Suppressor macrophage treated with lipopolysaccharide for 1 hour (primary cell): ENCODE results near the gene BCAS1.
A peak's percentile ranks its signal among the peaks of the same experiment; 100 is the strongest.

ENCODE experiments used
- DNase-seq, 3 donors: peaks; one replicate each; pipeline ENCODE4 v3.0.0-alpha.2; 2020 to 2022

Gene BCAS1

DNA sequence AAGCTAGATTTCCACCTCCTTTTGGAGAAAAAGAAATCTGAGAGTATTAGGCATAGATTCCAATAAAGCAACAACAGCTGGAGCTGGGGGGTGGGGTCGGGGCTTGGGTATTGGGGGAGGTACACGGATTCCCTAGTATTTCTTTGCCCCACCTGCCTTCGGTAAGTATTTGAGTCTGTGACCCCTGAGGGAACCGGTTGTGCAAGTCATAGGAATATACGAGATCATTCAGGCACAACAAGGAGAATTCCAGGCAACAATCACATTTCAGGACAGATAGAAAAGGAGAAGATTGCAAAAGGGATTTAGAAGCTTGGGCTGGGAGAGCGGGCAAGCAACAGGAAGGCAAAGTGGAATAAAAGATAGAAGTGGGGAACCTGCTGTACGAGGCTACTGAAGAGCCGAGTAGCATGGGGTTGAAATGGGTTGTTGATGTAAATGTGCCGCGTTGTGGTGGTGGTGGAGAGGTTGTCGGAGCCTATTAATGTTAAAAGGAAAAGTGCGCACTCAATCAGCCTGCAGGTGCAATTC, 148.9 kb downstream of the BCAS1 start:
- no peak for DNase-seq

DNA sequence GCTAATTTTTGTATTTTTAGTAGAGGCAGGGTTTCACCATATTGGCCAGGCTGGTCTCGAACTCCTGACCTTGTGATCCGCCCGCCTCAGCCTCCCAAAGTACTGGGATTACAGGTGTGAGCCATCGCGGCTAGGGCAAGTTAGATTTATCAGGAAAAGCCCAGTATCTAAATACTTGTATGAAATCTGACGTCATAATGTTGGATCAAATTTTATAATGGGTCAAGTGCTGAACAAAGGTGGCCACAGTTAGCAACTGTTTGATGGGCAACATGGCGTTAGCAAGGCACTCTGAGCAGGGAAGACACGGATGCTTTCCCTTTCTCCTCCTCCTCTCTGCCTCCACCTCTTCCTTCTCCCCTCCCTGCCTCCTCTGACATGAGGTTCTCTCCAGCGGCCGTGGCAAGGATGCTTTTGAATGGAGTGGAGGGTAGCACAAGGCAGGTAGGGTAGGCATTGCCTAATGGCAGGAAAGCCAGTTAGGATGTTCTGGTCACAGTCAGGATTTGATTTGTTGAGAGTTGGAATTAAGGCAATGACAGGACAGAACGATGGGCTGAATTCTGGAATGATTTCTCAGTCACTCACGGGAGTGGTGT, 149.6 kb downstream of the BCAS1 start:
- DNase-seq, result no peak

DNA sequence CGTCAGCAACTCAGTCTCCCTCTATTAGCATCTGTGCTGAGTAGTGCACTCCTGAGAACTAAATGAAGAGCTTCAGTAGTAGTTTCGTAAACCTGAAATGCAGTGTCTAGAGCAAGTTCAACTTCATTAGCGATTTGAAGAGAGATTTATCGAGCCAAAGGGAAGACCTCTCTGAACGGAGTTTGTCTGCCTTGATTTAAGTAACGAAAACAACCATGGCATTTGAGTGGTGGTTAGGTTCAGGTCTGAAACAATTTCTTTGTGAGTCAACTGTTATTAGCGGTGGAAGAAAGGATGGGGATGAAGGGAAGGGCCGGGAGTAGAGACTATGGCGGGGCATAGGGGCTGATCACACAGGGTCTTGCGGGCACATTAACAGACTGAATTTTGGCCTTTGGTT, 150.5 kb downstream of the BCAS1 start:
- DNase-seq, result no peak

DNA sequence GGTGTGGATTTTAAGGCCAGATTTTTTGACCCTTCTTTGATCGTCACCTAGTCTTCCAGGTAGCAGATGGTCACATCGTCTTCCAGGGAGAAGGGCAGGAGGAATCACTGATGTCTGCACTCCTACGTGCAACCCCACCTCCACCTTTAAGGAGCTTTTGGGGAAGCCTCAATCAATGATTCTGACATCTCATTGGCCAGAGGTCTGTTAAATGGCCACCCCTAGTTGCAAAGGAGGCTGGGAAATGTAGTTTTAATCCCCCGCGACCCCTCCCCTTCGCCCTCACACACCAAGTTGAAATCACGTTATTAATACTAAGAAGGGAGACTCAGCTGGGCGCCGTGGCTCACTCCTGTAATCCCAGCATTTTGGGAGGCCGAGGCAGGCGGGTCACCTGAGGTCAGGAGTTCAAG, 151.4 kb downstream of the BCAS1 start:
- DNase-seq, result no peak

DNA sequence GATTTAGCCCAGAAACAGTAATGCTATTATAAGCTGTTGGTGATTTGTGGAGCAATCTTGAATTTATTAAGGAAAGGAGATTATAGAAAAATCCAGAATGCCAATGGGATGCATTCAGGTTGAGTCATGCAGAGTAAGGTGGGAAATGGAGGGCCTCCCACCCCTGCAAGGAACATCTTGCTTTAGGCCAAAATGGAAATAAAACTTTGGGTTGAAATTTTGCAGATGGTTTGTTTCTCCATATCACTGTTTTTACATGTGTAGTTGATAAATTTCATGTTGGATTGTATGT, 152.4 kb downstream of the BCAS1 start:
- no peak for DNase-seq

DNA sequence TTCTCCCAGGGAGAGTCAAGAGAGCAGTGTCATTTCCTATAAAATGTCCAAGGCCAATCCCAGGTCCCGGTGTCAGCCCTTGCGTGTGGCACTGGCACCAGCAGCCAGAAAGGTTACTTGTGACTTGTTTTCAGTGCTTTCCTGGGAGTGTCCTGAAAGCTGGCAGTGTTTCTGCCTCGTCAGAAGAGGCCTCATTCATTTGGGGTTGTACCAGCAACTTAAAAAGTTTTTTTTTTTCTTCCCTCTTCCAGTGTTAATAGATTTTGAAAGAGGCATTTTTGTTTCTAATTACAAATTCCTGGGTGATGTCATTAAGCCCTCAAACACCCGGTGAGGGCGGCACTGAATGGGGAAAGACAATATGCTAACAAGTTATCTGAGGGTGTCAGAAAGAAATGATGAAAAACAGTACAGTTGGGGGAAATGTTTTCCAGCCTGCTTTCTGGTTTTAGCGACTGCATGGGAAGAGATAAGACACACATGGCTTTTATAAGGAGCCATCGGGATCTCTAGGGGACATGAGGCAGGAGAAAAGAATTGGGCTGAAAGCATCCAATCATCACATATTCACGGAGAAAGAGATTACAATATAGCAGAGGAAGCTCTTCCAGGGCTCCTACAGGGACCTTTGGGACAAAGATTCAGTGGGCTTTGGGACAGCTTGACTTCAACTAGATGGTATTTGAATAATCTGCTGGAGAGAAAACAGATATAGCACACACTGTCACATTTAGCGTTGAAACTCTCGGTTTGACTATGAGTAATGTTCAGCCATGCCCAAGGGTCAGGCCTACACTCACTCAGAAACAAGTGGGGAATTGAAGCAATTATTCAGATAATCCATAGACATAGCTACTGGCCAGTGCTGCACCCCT, 153.0 kb downstream of the BCAS1 start:
- DNase-seq, result peak; percentile 92 to 99 (median 97)

DNA sequence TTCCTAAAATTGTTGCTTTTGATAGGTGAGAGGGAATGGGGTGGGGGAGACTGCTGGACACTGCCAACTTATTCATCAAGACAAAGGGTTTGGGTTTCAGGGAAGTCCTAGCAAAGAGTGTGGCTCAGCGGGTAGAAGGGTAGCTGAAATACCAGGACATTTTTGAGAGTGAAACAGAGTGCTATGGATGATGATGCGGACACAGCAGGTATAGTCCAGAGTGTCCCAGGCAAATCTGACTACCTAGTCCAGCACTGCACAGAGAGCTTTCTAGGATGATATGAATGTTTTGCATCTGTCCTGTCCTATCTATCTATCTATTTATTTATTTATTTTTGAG, 154.3 kb downstream of the BCAS1 start:
- DNase-seq, result no peak

DNA sequence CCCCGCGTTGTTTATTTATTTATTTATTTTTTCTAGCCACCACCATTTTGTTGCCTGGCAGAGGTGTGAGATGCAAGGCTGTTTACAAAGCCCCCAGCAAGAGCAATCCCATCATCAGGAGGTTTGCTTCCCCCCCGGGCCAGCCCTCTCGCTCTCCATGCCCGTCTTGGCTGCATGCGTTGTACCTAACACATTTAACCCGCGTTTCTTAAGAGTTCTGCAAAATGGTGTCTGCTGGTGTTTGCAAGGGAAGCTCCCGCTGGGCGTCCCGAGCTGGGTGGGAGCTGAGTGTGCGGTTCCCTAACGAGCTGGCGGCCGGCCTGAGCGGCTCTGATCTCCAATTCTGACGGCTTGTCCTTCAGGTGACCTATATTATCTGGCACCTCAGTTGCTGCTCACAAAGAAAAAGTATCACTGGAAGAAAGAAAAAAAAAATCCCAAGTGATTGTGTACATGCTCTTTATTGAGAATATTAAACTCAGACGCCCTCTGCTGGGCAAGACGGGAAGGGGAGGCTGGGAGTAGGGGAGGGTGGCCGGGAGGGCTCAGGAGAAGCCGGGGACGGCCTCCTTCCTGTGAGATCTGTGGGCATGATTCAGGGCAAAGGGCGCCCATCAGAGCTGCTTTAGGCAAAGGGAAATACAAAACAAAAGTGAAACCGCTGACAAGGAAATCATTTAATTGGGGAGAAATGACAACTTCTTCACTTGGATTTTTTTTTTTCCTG, 154.8 kb downstream of the BCAS1 start:
- peak; percentile 98 to 99 (median 99) for DNase-seq

DNA sequence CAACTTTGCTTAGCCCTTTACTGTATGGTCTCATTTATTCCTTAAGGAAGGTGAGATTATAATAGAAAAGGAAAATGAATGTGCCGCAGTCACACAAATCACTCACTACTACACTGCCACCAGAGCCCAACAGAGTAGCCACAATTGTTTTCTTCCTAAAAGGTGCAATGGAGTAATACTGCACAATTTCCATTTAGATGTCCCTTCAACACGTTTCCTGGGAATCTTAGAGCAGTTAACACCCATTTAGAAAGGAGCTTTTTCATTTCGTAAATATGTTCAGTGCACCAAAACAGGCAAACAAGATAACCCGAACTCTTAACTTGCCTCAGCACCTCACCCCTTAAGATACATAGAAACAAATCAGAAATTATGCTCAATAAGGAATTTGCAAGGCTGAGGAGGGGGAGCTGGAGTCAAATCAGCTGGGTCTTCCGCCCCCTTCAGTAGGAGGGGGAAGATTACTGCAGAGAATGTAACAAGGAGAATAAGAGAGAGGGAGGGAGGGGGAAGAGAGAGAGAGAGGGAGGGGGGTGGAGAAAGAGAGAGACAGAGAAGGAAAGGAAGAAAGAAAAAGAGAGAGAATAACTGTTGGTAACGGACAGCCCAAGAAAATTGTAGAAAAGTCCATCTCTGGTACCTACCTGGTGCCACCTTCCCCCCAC, 155.5 kb downstream of the BCAS1 start:
- DNase-seq, result no peak

DNA sequence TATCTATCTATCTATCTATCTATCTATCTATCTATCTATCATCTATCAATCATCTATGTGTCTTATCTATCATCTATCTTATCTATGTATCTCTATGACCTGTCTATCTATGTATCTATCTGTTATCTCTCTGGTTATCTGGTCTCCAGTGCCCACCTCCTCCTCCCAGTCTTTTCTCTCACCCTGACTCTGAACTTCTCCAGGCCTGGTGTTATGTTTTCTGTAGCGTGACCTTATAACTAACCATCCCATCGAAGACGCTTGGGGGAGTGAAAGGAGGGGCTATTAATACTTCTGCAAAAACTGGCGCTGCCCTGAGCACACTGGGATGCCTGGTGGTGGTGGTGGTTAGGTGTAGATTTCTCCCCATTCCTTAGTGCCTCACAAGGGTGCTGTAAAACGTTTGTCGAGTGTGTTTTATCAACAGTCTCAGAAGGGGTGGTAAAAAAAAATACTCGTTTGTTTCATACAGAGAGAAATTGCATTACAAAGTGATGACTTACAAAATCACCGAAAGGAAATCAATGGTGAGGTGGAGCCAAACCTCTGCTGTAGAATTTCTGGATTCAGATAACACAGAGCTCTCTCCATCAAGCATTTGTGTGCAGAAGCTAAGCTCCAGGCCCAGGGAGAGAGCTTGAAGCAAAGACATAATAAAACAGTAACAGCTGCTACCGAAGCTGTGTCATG, 156.2 kb downstream of the BCAS1 start:
- DNase-seq, result peak in 2 of 3 donors; percentile 42 to 46

DNA sequence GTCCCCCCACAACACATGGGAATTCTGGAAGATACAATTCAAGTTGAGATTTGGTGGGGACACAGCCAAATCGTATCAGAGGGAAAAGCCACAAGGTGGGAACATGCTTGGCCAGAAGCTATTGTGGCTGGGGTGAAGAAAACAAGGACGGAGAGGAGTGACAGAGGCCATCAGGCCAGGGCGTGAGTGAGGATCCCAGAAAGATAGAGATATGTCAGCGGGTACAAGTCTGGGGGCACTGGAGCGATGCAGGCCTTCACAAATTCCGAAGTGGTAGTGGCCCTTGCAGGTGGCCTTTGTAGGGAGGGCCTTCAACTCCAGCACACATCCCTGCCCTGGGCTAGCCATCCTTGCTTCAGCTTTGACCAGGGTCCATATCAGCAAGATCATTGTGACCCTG, 159.1 kb downstream of the BCAS1 start:
- no peak for DNase-seq

DNA sequence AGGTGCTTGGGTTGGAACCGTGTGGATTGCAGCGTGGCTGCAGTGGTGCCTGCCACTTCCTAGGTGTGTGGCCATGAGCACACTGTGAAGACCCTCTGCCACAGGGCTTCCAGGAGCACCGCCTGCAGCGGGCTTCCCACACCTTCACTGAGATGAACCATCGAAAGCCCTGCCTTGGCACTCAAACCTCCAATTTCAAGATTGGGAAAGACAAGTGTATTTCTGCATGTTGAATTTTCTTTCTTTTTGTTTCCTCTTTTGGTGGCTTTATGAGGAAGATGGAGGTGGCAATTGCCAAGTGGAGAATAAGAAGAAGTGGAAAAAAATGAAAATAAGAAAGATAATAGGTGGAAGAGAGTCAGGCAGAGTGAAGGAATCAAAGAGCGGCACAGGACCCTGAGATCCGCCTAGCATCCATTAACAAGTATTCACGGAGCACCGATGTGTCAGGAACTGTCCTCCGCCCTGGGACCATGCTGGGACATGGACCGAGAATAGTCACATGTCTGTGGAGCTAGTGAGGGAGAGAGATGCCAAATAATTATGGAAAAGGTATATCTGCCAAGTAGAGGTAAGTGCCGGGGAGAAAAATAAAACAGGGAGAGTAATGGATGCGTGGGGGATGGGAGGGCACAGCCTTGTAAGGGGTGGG, 159.9 kb downstream of the BCAS1 start:
- DNase-seq, result peak in 2 of 3 donors; percentile 60 to 64

DNA sequence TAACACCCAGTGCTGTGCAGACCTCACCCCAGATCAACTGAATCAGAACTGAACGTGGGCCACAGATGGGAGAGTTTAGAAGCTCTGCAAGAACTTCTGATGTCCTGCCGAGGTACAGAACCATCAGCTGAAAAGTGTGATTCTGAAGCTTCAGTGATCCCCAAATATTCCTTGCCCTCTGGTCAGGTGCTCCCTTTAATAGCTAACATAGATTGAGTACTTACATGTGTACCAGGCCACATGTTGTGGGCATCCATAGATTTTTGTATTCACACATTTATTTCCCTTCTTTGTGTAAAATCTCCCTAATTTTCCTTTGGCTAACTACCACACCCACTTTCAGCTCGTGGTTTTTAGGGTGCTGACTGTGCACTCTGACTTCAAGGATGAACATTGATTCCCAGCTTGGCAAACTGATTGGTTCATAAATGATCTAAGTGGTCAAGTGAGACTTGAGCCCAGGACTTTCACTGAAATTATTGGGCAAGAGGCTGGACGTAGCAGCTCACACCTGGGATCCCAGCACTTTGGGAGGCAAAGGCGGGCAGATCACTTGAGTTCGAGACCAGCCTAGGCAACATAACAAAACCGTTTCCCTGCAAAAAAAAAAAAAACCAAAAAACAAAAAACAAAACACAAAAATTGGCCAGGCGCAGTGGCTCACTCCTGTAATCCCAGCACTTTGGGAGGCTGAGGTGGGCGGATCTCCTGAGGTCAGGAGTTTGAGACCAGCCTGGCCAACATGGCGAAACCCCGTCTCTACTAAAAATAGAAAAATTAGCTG, 162.2 kb downstream of the BCAS1 start:
- DNase-seq, result peak in 1 of 3 donors; percentile 45

DNA sequence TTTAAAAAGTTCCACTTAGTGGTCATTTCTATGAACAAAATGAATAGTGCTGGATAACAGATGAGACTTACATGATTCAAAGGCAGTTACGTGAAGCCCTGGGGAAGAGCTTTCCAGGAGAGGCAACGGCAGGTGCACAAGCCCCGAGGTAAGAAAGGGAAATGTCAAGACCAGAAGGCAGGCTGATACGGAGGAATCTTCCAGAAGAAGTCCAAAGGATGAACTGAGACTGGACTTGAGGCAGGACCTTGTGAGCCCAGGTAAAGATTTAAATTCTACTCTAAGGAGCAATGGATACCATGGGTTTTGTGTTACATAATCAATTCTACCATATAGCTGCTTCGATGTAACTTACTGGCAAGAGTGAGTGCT, 164.6 kb downstream of the BCAS1 start:
- no peak for DNase-seq

DNA sequence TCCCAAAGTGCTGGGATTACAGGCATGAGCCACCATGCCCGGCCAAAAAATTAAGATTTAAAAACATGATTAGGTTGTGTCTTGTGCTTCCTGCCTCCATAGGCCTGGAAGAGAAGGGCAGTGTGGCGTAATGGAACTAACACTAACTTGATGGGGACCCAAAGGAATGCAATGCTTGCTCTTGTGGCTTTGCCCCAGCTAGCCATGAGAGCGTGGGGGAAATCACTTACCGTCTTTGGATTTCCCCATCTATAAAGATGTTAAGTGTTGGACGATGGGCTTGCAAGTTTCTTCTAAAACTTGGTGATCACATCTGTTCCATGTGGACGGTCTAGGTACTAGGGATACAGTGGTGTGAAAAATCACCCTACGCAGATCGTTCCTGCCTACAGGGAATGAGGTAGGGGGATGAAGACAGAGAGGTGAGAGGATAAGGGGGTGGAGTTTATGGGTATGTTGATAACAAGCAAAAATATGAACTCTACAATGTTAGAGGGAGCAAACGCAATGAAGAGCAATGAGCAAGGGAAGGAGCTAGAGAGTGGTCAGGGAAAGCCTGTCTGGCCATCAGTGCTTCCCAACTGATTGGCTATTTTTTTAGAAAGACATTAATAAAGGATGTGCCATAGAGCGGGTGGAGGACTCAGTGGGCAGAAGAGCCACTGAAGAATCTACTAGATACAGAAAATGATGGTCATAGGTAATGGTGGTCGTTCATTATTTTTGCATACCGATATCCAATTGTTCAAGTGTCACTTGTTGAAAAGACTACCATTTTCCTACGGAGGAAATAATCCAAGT, 165.2 kb downstream of the BCAS1 start:
- no peak for DNase-seq

DNA sequence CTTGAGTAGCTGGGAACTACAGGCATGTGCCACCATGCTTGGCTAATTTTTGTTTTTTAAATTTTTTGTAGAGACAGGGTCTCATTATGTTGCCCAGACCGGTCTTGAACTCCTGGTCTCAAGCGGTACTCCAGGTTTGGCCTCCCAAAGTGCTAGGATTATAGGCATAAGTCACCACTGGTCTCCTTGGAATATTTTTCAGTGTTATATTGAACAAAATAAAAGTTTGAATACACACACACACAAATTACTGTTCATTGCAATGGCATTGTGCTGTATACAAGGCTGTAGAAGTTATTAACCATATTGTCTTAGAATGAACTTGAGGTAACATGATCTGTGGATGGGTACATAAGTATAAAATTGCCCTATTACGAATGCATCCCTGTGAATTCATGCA, 166.1 kb downstream of the BCAS1 start:
- DNase-seq, result no peak

DNA sequence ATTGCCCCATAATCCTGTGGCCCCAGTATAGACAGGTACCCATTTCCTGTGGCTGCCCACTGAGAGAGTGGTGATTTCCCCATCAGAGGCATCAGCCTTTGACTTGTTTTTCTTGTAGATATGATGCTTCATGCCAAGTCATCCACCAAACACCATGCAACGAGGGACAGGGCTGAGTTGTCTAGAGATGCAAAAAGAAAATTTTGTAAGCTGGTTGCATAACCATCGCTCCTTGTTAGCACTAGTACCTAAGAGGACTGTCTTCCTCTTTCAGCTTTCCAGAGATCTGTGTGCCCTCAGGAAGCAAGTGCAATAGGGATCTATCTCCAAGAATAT, 166.8 kb downstream of the BCAS1 start:
- peak; percentile 63 to 79 (median 76) for DNase-seq

DNA sequence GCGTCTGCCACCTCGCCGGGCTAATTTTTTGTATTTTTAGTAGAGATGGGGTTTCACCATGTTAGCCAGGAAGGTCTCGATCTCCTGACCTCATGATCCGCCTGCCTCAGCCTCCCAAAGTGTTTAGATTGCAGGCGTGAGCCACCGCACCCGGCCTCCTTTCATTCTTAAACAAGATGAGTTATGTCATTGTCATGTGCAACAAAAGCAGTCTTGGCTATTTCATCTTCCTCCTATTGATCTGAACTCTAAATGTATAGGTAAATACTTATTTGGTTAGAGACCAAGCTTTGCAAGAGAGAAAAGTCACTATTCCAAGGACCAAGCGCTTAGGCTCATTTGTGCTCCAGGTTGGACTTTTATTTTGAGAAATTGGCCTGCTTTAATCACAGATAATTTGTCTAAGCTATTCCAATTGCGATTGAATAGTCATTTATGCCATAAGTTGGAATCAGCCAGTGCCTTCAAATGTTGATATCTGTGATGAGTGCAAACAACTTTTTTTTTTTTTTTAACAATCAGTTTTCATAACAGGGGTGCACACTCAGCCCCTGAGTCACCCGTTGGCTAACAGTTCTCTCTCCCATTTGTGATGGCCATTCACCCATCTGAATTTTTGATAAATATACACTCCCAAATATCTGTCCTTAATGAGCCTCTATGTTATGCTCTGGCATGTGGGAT, 167.3 kb downstream of the BCAS1 start:
- DNase-seq, result peak in 2 of 3 donors; percentile 65 to 67

DNA sequence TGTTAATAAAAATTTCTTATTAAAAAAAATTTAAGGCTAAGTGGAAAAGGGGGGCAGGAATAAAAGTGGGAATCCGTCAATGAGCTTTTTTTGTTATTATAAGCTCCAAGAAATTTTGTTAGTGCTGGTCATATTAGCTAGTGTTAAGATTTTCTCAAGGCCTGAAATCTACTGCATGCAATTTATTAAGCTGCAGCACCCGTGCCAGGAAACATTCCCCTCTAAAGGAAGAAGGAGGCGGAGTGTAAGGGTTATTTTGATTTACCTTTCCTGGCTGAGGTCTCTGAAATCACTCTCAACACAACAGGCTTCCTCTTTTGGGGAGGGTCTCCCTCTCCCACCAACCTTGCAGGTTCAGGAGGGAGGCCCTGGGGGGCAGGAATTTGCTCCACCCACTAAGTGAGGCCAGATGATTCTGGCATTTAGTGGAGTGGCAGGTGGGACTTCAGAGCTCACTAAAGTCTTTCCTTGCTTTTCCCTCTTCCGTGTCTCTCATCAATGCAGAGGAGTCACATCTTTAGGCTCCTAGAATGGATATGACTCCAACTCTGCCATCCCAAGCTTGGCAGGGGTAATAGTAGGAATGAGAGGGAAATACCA, 168.8 kb downstream of the BCAS1 start:
- no peak for DNase-seq

DNA sequence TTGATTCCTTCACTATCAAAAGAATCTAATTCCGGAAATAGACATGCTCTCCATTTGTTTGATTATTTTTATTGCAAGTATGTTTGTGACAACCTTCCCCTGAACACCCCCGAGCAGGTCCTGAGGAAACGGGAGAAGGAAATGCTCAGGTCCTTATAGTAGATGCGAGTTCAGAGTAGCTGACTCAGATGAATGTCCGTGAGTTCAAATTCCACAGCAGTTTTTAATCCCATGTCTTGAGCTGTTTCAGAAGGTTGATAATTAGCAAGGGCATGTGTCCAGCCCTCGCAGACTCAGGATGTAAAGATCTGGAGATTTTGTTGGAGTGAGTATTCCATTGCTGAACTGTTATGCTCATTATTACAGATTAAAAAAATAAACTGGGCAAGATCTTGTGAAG, 169.3 kb downstream of the BCAS1 start:
- no peak for DNase-seq
